GM12891 (cell line): Measurements from ENCODE around the gene TMEM270.

ENCODE experiments used
- POLR2AphosphoS5 ChIP-seq: IDR thresholded peaks from 2 replicates; pipeline ENCODE4 v1.6.1; 2011; ENCODE audit warnings: low read depth, low read length, control low read depth
- TAF1 ChIP-seq: IDR thresholded peaks from 2 replicates; pipeline ENCODE4 v1.6.1; 2011; ENCODE audit warnings: low read depth, low read length, control low read depth

DNA sequence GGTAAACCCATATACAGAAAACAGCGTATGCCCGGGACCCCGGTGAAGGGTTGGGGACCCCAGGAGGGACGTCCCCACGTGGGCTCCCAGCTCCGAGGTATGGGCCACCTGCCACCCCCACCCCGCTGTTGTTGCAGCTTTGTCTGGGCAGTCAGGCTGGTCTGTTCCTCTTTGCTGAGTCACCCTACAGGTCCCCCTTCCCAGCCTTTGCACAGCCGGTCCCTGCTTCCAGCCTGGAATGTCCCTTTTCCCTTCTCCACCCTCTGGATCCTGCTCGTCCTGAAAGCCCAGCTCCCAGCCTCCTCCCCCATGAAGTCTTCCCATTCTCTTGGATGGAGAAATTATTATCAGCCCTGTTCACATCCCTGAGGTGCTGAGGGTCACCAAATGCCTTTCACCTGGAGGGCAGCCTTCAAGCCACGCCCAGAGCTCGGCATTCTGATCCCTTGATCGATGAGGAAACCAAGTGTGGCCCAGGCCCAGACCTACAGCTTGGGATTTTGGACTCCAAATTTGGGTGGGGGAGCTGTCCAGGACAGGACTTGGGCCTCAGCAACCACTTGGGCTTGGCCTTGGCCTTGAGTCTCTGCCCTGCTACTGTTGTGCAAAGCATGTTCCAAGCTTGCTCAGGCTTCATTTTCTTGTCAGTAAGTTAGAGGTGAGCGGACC lies 27.6 kb upstream of the TMEM270 start:
- no peak for TF ChIP-seq POLR2AphosphoS5
- no peak for TF ChIP-seq TAF1
